Ectodermal cell (in vitro differentiated cells): ENCODE results near the gene EFEMP2.

Experiments used
- H3K27ac ChIP-seq: 2 replicates; pipeline ENCODE4 v1.7.0; 2013; ENCODE audit warnings: mild to moderate bottlenecking, low read depth, low read length; ENCODE audit not compliant: insufficient read depth, poor library complexity, severe bottlenecking
- H3K27me3 ChIP-seq: 2 replicates; pipeline ENCODE4 v1.7.0; 2013; ENCODE audit warnings: mild to moderate bottlenecking, low read length; ENCODE audit not compliant: insufficient read depth, control insufficient read depth, poor library complexity, severe bottlenecking
- H3K36me3 ChIP-seq: one replicate; pipeline ENCODE4 v1.7.0; 2013; ENCODE audit warnings: low read length; ENCODE audit not compliant: control insufficient read depth, insufficient read depth
- H3K4me1 ChIP-seq: one replicate; pipeline ENCODE4 v1.7.0; 2013; ENCODE audit warnings: low read length; ENCODE audit not compliant: control insufficient read depth, insufficient read depth
- H3K4me3 ChIP-seq: 2 replicates; pipeline ENCODE4 v1.7.0; 2013; ENCODE audit warnings: low read depth, low read length, control low read depth; ENCODE audit not compliant: insufficient read depth
- H3K9me3 ChIP-seq: 2 replicates; pipeline ENCODE4 v1.7.0; 2013; ENCODE audit warnings: mild to moderate bottlenecking, low read length, moderate library complexity; ENCODE audit not compliant: control insufficient read depth
- WGBS, 2 experiments: methylation state at CpG; one replicate each; pipeline ENCODE4 v1.1.7; 2013; ENCODE audit warnings: missing lambda C conversion rate in 2 of 2; 5-methylcytosine and 5-hydroxymethylcytosine counted together

EFEMP2 gene

DNA sequence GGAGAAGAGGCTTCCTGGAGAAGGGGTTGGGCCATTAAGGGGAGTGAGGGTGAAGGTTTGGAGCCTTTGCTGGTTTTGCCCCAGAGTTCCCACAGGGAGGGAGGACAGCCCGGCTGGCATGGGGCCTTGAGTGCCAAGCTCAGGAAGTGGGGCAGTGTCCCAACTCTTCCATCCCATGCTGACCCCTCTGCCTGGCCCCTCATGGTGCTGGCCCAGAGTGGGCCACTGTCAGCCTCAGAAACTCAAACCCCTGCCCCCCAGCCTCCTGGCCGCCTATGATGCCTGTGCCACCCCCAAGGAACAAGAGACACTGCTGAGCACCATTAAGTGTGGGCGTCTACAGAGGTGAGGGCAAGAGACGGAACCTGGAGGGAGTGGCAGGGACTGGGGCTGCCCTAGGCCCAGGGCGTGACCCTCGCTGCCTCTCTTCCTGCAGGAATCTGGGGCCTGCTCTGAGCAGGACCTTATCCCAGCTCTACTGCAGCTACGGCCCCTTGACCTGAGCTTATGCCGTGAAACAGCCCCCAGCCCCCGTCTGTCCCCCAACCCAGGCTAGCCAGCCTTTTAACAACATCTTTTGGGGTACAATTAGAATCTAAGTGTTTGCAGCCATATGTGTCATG is 6.9 kb downstream of the EFEMP2 start:
- H3K9me3 ChIP-seq: no peaks in the 10 kb centered on the region
- no peak overlapping the region for H3K4me3 ChIP-seq
- peaks cover 28% of the 10 kb centered on the region for H3K36me3 ChIP-seq
- no peak overlapping the region for H3K27ac ChIP-seq
- peaks cover 10% of the 10 kb centered on the region for H3K4me1 ChIP-seq
- H3K27me3 ChIP-seq: no peaks in the 10 kb centered on the region
- 94 to 96% methylated on average over 9 of the region's 9 CpGs for WGBS, 2 experiments

DNA sequence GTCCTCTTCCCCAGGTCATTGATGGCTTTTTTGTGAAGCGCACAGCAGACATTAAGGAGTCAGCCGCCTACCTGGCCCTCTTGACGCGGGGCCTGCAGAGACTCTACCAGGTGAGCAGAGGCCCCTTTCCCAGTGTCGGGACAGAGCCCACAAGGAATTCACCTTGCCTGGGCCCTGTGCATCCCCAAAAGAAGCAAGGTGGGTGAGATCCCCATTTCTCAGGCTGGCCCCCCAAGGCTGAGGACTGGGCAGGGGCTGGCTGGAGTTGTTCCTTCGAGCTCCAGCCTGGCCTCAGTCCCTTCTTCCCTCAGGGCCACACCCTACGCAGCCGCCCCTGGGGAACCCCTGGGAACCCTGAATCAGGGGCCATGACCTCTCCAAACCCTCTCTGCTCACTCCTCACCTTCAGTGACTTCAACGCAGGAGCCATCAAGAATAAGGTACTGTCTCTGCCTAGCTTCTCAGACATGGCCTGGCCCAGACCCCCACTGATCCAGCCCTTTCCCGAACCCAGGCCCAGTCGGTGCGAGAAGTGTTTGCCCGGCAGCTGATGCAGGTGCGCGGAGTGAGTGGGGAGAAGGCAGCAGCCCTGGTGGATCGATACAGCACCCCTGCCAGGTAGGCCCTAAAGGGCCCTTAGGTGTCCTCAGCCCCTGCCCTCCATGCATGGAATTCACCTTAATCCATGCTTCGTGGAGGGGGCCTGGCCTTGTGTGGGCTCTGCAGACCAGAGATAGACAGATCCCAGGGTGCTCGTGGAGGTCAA is 7.7 kb downstream of the EFEMP2 start:
- Histone ChIP-seq H3K36me3 (peaks cover 28% of the 10 kb centered on the region), H3K27me3 (no peaks in the 10 kb centered on the region), H3K4me3 (no peak overlapping the region), H3K9me3 (no peaks in the 10 kb centered on the region), H3K27ac (no peak overlapping the region), H3K4me1 (peaks cover 10% of the 10 kb centered on the region)
- WGBS, 2 experiments: 90 to 91% methylated on average over 18 of the region's 18 CpGs

DNA sequence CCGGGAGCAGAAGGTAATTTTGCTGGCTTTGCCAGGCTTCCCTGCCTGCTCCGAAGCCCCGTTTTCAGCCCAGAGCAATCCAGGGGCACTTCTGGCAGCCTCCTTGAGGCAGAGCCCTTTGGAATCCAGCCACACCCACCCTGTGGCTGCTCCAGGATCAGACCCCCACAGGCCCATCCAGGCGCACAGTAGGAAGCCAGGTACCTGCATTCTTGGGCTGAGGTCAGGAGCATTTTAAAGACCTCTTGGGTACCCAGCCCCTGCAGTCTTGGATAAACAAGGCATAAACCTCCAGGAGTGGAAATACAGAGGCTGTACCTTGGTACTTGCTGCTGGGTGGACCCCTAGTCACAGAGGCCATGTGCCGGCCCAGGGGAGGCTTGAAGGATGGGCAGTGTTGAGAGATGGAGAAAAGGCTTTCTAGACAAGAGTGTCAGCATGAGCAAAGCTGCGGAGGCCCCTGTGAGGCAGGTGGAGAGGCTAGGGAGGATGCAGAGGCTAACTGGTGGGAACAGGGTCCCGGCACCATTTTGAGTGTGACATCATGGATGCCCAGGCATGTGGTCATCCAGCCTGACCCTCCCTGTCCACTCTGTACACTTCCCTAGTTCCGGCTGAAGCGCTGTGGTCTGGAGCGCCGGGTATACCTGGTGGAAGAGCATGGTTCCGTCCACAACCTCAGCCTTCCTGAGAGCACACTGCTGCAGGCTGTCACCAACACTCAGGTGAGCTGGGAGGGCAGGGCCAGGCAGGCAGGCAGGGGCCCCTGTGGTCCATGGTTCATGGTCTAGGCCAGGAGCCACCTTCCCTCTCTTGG is 8.5 kb downstream of the EFEMP2 start:
- H3K27me3 ChIP-seq: no peaks in the 10 kb centered on the region
- H3K9me3 ChIP-seq: no peaks in the 10 kb centered on the region
- H3K36me3 ChIP-seq: peaks cover 28% of the 10 kb centered on the region
- no peak overlapping the region for H3K27ac ChIP-seq
- no peak overlapping the region for H3K4me3 ChIP-seq
- 89% methylated on average over 12 of the region's 12 CpGs for WGBS, 2 experiments
- H3K4me1 ChIP-seq: peaks cover 10% of the 10 kb centered on the region

DNA sequence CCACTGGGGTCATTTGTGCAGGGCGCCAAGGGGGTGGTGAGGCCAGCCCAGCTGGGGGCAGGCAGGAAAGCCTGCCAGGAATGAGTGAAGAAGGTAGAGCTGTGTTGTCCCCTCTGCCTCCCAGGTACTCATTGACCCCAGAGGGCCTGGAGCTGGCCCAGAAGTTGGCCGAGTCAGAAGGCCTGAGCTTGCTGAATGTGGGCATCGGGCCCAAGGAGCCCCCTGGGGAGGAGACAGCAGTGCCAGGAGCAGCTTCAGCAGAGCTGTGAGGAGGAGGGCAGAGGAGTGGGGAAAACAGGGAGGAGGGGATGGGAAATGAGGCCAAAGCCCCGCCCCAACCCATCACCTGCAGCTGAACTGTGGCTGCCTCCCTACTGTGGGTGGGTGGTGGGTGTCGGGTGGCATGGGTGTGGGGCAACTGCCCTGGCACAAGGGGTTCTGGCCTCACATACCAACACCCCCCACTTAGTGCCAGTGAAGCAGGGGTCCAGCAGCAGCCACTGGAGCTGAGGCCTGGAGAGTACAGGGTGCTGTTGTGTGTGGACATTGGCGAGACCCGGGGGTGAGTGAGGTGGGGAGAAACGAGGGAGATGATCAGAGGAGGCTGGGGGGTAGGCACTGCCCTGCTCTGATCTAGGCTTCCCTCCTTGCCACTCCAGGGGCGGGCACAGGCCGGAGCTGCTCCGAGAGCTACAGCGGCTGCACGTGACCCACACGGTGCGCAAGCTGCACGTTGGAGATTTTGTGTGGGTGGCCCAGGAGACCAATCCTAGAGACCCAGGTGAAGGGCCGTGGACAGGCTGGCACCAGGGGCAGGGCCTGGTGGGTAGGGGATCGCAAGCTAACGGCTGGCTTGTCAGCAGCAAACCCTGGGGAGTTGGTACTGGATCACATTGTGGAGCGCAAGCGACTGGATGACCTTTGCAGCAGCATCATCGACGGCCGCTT is 9.4 kb downstream of the EFEMP2 start:
- Histone ChIP-seq H3K27ac (no peak overlapping the region), H3K36me3 (peaks cover 28% of the 10 kb centered on the region), H3K27me3 (no peaks in the 10 kb centered on the region), H3K4me1 (peaks cover 10% of the 10 kb centered on the region), H3K9me3 (no peaks in the 10 kb centered on the region), H3K4me3 (no peak overlapping the region)
- WGBS, 2 experiments: 94% methylated on average over 24 of the region's 24 CpGs

DNA sequence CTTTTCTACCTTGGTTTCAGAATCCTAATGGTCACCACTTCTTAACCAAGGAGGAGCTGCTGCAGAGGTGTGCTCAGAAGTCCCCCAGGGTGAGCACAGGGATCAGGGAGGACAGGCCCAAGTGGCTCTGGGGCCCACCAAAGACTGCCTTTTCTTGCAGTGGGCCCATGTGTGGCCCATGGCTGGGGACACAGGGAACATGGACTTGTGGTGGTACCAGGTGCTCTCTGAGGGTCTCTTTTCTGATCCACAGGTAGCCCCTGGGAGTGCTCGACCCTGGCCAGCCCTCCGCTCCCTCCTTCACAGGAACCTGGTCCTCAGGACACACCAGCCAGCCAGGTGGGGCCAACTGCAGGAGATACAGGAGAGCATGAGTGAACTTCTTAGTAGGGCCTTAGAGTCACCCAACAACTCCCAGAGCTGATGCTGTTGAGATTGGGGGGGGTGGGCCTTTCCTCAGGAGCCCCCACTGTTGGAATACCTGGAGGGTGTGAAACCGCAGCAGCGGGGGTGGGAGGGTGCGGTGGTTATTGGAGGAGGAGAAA is 10.3 kb downstream of the EFEMP2 start:
- Histone ChIP-seq H3K9me3 (no peaks in the 10 kb centered on the region), H3K27me3 (no peaks in the 10 kb centered on the region), H3K4me1 (peaks cover 10% of the 10 kb centered on the region), H3K36me3 (peaks cover 28% of the 10 kb centered on the region), H3K4me3 (no peak overlapping the region), H3K27ac (no peak overlapping the region)
- 76 to 79% methylated on average over 5 of the region's 5 CpGs for whole genome bisulfite sequencing, 2 experiments

DNA sequence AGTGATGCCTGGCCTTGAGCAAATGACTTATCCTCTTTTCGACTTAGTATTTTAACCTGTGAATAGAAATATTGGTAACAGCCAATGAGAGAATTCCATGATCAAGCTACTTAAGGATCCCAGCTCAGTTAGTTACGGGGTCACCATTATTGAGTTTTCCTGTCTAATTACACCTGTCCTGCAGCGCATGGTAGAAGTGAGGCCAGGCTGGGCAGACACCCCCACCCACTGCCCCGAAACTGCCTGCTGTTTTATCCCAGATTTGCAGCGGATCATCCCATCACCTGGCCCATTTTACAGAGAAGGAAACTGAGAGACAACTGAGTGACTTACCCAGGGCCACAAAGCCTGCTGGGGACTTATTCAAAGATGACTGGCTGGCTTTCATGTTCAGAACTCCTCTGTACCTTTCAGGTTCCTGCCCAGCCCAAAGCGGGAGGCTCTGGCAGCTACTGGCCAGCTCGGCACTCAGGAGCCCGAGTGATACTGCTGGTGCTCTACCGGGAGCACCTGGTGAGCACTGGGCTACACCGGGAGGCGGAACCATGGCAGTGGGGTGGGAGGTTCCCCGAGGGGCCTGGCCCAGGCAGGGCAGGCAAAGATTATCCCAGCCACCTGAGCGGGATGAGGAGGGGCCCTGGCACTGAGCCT is 10.9 kb downstream of the EFEMP2 start:
- Histone ChIP-seq H3K27ac (no peak overlapping the region), H3K27me3 (no peaks in the 10 kb centered on the region), H3K4me3 (peak overlapping the region; percentile 94), H3K4me1 (peaks cover 10% of the 10 kb centered on the region), H3K9me3 (no peaks in the 10 kb centered on the region), H3K36me3 (peaks cover 27% of the 10 kb centered on the region)
- 93 to 94% methylated on average over 13 of the region's 13 CpGs for WGBS, 2 experiments

DNA sequence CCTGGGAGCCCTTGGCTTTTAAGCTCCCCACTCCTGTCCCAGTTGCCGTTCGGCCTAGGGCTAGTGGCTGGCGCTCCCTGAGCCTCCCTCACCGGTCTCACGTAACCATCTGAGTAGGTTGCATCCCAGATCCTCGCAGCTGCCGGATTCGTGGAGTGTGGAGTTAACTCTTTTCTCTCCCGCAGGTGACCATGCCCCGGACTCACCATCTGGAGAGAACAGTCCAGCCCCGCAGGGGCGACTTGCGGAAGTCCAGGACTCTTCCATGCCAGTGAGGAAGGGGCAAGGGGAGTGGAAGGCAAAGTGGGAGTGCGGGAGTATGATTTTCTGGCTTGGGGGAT is 11.5 kb downstream of the EFEMP2 start:
- no peaks in the 10 kb centered on the region for H3K27me3 ChIP-seq
- H3K27ac ChIP-seq: peak overlapping the region; percentile 90
- peak overlapping the region; percentile 94 for H3K4me3 ChIP-seq
- WGBS, 2 experiments: 12% methylated on average over 14 of the region's 14 CpGs
- H3K36me3 ChIP-seq: peaks cover 23% of the 10 kb centered on the region
- peaks cover 10% of the 10 kb centered on the region for H3K4me1 ChIP-seq
- no peaks in the 10 kb centered on the region for H3K9me3 ChIP-seq

DNA sequence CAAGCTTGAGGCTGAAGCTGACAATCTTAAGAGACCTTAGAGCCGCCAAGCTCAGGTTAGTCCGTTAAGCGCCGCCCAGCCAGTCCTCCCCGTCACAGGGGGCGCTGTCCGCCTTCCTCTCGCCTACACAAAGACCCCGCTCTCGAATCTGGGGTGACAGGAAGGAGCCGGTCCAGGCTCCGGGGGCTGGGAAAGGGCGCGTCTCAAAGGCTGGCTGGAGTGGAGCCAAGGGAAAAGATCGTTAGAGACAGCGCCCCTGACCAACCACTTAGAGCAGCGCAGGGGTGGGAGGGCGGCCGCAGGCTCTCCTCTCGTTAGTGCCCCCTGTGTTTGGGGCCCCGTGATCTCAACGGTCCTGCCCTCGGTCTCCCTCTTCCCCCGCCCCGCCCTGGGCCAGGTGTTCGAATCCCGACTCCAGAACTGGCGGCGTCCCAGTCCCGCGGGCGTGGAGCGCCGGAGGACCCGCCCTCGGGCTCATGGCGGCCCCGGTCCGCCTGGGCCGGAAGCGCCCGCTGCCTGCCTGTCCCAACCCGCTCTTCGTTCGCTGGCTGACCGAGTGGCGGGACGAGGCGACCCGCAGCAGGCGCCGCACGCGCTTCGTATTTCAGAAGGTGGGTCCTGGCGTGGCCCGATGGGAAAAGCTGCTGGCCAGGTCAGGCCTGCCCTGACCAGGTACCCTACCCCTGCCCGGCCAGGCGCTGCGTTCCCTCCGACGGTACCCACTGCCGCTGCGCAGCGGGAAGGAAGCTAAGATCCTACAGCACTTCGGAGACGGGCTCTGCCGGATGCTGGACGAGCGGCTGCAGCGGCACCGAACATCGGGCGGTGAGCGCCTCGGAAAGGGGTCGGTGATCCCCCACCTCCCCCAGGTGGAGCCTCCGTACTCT is 12.1 kb downstream of the EFEMP2 start, which contains the start of gene MUS81:
MUS81 (plus strand) TSS at position 156 of the 887 bp plus-strand sequence; CDS start at position 477, 321 bp downstream.
- H3K9me3 ChIP-seq: no peaks in the 10 kb centered on the region
- peaks cover 24% of the 10 kb centered on the region for H3K36me3 ChIP-seq
- H3K4me3 ChIP-seq: peak within 1 kb of the TSS; percentile 94
- H3K27me3 ChIP-seq: no peaks in the 10 kb centered on the region
- peaks cover 10% of the 10 kb centered on the region for H3K4me1 ChIP-seq
- peak within 1 kb of the TSS; percentile 94 for H3K27ac ChIP-seq
- WGBS, 2 experiments: 0% methylated on average over 78 of the region's 78 CpGs
